OCI-LY1 (cell line): ENCODE results near the gene DPH6.

Experiments
- H2AFZ ChIP-seq: fragments of 200-600 bp; sonication (generic), shearing (Covaris generic); 2 replicates; pipeline ENCODE4 v1.6.0; 2014; ENCODE audit warnings: antibody characterized with exemption, mild to moderate bottlenecking, low read length
- H3F3A ChIP-seq: fragments of 200-600 bp; sonication (generic), shearing (Covaris generic); 2 replicates; pipeline ENCODE4 v1.6.0; 2014; ENCODE audit warnings: mild to moderate bottlenecking, antibody characterized with exemption, low read length, moderate library complexity; ENCODE audit not compliant: insufficient read depth
- H3K27ac ChIP-seq: fragments of 200-600 bp; sonication (generic); 2 replicates; pipeline ENCODE4 v1.5.1; 2014; ENCODE audit warnings: low read length, mixed run types, mild to moderate bottlenecking, low read depth; ENCODE audit not compliant: poor library complexity, severe bottlenecking
- H3K27me3 ChIP-seq: fragments of 200-600 bp; sonication (generic); 2 replicates; pipeline ENCODE4 v1.6.0; 2014; ENCODE audit warnings: antibody characterized with exemption, mild to moderate bottlenecking, low read length, moderate library complexity; ENCODE audit not compliant: insufficient read depth
- H3K36me3 ChIP-seq: fragments of 200-600 bp; sonication (generic); 2 replicates; pipeline ENCODE4 v1.6.1; 2014; ENCODE audit warnings: mild to moderate bottlenecking, antibody characterized with exemption, low read length, moderate library complexity, mixed read lengths; ENCODE audit not compliant: insufficient read depth
- H3K4me1 ChIP-seq: fragments of 200-600 bp; sonication (generic); 2 replicates; pipeline ENCODE4 v1.5.1; 2014; ENCODE audit warnings: mild to moderate bottlenecking, low read length, moderate library complexity; ENCODE audit not compliant: insufficient read depth, severe bottlenecking
- H3K4me2 ChIP-seq: fragments of 200-600 bp; sonication (generic), shearing (Covaris generic); 2 replicates; pipeline ENCODE4 v1.6.1; 2014; ENCODE audit warnings: low read length
- H3K4me3 ChIP-seq: fragments of 200-600 bp; sonication (generic); 2 replicates; pipeline ENCODE4 v1.5.1; 2014; ENCODE audit warnings: low read length, low read depth, mild to moderate bottlenecking, mixed read lengths; ENCODE audit not compliant: poor library complexity, severe bottlenecking
- H3K79me2 ChIP-seq: fragments of 200-600 bp; shearing (Covaris generic); 2 replicates; pipeline ENCODE4 v1.6.1; 2016; ENCODE audit warnings: mixed run types, low read length, mixed read lengths; ENCODE audit not compliant: insufficient read depth
- H3K9ac ChIP-seq: fragments of 200-600 bp; sonication (generic), shearing (Covaris generic); 2 replicates; pipeline ENCODE4 v1.6.1; 2014; ENCODE audit warnings: mild to moderate bottlenecking, low read length, mixed read lengths
- H3K9me2 ChIP-seq: fragments of 200-600 bp; sonication (generic), shearing (Covaris generic); 2 replicates; pipeline ENCODE4 v1.6.1; 2014; ENCODE audit warnings: low read depth, mild to moderate bottlenecking, low read length, mixed read lengths
- H3K9me3 ChIP-seq: fragments of 200-600 bp; shearing (Covaris generic); 2 replicates; pipeline ENCODE4 v1.6.1; 2014; ENCODE audit warnings: low read length, mixed read lengths
- H4K20me1 ChIP-seq: fragments of 200-600 bp; sonication (generic), shearing (Covaris generic); 2 replicates; pipeline ENCODE4 v1.6.0; 2016; ENCODE audit warnings: mild to moderate bottlenecking, low read length; ENCODE audit not compliant: insufficient read depth
- EZH2 ChIP-seq: fragments of 200-600 bp; sonication (generic), shearing (Covaris generic); IDR thresholded peaks from 2 replicates; pipeline ENCODE4 v1.8.0; 2017; ENCODE audit warnings: borderline replicate concordance, mixed run types, mild to moderate bottlenecking, antibody characterized with exemption, low read length, moderate library complexity, mixed read lengths
- TF ChIP-seq, protein P1 (sequence below): fragments of 200-600 bp; sonication (generic), shearing (Covaris generic); IDR thresholded peaks from 2 replicates; pipeline ENCODE4 v1.5.1; 2017; ENCODE audit warnings: mild to moderate bottlenecking, antibody characterized with exemption, low read length, moderate library complexity, mixed read lengths

Gene DPH6

DNA sequence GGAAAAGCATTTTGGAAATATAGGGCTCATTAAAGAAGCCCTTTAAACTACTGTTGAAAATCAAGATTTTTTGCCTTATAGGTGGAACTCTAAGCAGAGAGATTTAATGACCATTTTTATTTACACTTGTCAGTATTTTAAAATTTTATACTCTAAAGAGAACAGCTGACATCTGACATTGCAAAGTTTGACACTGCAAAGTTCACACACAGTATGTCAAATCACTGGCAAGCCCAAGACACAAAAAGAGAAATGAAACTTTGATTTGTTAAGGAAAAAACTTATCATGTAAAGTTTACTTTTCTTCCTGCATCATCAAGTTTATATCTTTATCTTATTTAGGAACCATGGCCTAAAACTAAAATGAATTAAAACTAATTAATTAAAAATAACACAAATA lies 40.2 kb downstream of the DPH6 start:
- TF ChIP-seq, protein P1, sequence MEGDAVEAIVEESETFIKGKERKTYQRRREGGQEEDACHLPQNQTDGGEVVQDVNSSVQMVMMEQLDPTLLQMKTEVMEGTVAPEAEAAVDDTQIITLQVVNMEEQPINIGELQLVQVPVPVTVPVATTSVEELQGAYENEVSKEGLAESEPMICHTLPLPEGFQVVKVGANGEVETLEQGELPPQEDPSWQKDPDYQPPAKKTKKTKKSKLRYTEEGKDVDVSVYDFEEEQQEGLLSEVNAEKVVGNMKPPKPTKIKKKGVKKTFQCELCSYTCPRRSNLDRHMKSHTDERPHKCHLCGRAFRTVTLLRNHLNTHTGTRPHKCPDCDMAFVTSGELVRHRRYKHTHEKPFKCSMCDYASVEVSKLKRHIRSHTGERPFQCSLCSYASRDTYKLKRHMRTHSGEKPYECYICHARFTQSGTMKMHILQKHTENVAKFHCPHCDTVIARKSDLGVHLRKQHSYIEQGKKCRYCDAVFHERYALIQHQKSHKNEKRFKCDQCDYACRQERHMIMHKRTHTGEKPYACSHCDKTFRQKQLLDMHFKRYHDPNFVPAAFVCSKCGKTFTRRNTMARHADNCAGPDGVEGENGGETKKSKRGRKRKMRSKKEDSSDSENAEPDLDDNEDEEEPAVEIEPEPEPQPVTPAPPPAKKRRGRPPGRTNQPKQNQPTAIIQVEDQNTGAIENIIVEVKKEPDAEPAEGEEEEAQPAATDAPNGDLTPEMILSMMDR = no peak
- TF ChIP-seq EZH2 = no peak
- no peak overlapping the region for H2AFZ ChIP-seq
- no peaks in the 10 kb centered on the region for H3K27me3 ChIP-seq
- H3F3A ChIP-seq = no peaks in the 10 kb centered on the region
- no peaks in the 10 kb centered on the region for H4K20me1 ChIP-seq
- peaks cover 25% of the 10 kb centered on the region for H3K4me1 ChIP-seq
- H3K4me2 ChIP-seq = no peak overlapping the region
- H3K9ac ChIP-seq = no peak overlapping the region
- H3K4me3 ChIP-seq = no peak overlapping the region
- no peak overlapping the region for H3K27ac ChIP-seq
- no peaks in the 10 kb centered on the region for H3K79me2 ChIP-seq
- no peaks in the 10 kb centered on the region for H3K9me3 ChIP-seq
- H3K36me3 ChIP-seq = no peaks in the 10 kb centered on the region
- no peaks in the 10 kb centered on the region for H3K9me2 ChIP-seq

DNA sequence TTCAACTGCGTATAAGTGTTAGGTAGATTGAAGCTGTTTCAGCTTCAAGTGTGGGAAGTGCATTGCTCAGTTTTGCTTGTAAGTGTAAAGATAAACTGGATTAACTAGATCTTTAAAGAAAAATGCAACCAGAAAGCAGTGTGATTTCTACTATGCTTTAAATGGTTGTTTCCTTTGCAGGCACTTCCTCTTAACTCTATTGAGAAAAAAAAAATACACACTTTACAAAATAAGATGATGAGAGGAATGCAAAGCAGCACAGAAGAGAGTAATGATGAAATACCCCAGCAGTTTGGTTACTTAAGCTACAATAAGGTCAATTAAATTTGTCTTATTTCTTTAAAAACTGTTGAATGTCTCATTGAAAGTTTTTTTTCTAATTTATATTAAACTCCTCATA lies 40.8 kb downstream of the DPH6 start:
- no peaks in the 10 kb centered on the region for H3K79me2 ChIP-seq
- TF ChIP-seq EZH2 = no peak
- TF ChIP-seq, protein P1 = no peak
- no peaks in the 10 kb centered on the region for H3K27me3 ChIP-seq
- peaks cover 25% of the 10 kb centered on the region for H3K4me1 ChIP-seq
- H2AFZ ChIP-seq = no peak overlapping the region
- no peak overlapping the region for H3K9ac ChIP-seq
- no peaks in the 10 kb centered on the region for H3K9me2 ChIP-seq
- no peak overlapping the region for H3K4me2 ChIP-seq
- H3K27ac ChIP-seq = no peak overlapping the region
- no peaks in the 10 kb centered on the region for H4K20me1 ChIP-seq
- H3F3A ChIP-seq = no peaks in the 10 kb centered on the region
- H3K36me3 ChIP-seq = no peaks in the 10 kb centered on the region
- no peaks in the 10 kb centered on the region for H3K9me3 ChIP-seq
- no peak overlapping the region for H3K4me3 ChIP-seq

DNA sequence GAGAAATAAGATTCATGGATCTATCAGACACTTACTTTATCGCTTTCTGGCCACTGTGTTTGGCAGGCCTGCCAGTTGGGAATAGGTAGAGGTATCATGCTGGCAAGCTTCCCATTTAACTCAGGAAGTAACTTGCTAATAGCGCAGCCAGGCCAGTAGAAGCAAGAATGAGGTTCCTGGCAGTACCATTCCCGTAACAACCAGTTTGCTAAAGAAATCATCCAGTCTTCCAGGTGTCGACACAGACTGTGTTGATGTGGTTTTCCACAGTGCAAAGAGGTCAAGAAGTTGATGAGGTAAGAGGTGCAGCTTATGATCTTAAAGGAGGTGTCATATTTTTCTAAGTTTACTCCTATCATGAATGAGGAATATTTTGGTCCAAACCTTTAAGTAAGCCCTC lies 46.2 kb downstream of the DPH6 start:
- Histone ChIP-seq H3K4me1 (peaks cover 4% of the 10 kb centered on the region), H3K9me2 (no peaks in the 10 kb centered on the region), H3K9me3 (no peaks in the 10 kb centered on the region), H3K9ac (no peak overlapping the region), H3K4me2 (no peak overlapping the region), H2AFZ (no peak overlapping the region), H3K27ac (no peak overlapping the region), H3F3A (no peaks in the 10 kb centered on the region), H4K20me1 (no peaks in the 10 kb centered on the region), H3K36me3 (no peaks in the 10 kb centered on the region), H3K4me3 (no peak overlapping the region), H3K27me3 (no peaks in the 10 kb centered on the region), H3K79me2 (no peaks in the 10 kb centered on the region)
- TF ChIP-seq, protein P1 = no peak
- no peak for TF ChIP-seq EZH2
